ENCODE measurements around the gene KDM2B.

DNA sequence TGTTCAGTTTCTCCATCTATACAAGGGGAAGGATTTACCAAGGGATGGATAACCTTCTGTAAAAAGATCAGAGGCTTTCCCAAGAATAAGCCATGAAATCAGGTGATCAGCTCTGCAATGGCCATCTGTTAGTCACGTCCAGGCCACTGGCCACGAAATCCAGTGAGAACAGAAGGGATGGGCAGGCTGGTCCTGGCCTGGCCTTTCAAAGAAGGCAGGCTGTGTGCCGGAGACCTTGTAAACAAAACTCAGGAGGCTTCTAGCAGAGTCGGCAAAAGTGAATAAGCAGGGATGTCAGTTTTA is 112.4 kb downstream of the KDM2B start:
- TF ChIP-seq CTCF (conservative IDR thresholded peaks at IDR 0.05 in 1 of 2, IDR thresholded peaks at IDR 0.05 in 1 of 2; ENCODE audit: extremely low read depth in 1 of 2, insufficient read depth in 1 of 2, low read depth in 1 of 2, low read length in 2 of 2) (no peak), EZH2 (IDR thresholded peaks at IDR 0.05; ENCODE audit: borderline replicate concordance, low read length) (no peak)
